Epidermal melanocyte (primary cell): Measurements from ENCODE around the gene SPC25.
"Not testable (repeated sequence)": the region's sequence is repeated elsewhere in the genome, so short reads cannot be mapped to it uniquely, and the experiment has no call there.

Experiments used
- DNase-seq: peaks from one replicate; pipeline ENCODE4 v3.0.0; 2011; ENCODE audit warnings: low spot score; ENCODE audit not compliant: insufficient read length

Gene SPC25

GRCh38 chr2:168903888-168904287, 13.7 kb upstream of the SPC25 start:
- no peak for DNase-seq

- DNase-seq = no peak
Observed at GRCh38 chr2:168901003-168901402, 10.8 kb upstream of the SPC25 start, which contains the start of gene G6PC2. G6PC2 (plus strand) TSS chr2:168901291; CDS start chr2:168901332, 41 bp downstream.

GRCh38 chr2:168897449-168897848, 7.2 kb upstream of the SPC25 start:
- no peak for DNase-seq

DNA sequence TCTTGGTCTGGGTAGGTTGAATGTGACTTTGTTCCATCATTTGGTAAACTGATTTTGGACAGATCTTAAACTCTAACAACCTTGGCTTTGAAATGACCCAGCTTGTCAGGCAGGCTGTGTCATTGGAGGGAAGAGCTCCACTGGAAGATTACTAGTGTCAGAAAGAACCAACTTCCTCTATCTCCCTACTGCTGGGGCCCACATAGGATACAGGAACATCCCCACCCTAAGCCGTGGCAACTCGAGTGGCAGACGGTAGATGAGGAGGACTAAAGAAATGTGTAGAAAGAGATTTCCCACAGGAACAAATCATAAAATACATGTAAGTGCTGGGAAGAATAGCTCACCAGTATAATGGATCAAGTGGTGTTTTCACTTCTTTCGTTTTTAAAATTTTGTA, 6.6 kb upstream of the SPC25 start:
- no peak for DNase-seq

GRCh38 chr2:168895771-168896170, 5.5 kb upstream of the SPC25 start:
- DNase-seq = no peak

- DNase-seq = no peak
Observed at GRCh38 chr2:168894720-168895119, 4.5 kb upstream of the SPC25 start.

- DNase-seq = no peak
Observed at GRCh38 chr2:168894101-168894500, 3.9 kb upstream of the SPC25 start.

DNA sequence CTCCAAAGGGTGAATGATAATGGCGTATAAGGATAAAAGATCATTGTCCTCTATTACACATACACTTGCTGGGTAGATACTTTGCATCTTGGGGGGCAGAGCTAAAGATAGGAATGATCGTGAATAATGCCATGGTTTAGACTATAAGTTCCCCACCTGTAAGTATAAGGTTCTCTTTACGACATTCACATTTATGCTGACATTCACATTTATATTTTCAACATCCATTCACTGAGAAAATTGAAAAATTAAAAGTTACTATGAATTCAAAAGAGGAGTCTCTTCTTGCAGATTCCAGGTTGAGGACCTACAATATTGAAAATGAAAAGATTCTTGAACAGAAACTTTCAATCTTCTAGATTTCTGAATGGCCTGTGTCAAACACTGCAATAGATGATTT, 2.1 kb upstream of the SPC25 start:
- no peak for DNase-seq

DNA sequence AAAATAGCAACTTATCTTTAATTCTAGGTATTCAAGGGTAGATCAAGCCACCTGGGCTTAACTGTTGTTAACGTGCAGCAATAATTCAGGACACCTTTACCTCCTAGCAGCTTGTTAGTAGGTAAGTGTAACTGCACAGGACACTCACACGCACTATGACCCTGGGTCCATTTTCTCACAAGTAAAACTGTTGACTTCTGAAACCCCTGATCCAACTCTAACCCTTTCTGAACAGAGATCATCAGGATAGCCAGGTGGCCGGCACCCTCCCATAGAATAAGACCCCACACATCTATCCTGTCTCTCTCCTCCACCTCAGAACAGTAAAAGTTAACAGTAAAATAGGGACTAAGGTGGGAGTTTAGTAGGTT, 610 bp downstream of the SPC25 start:
- no peak for DNase-seq

DNA sequence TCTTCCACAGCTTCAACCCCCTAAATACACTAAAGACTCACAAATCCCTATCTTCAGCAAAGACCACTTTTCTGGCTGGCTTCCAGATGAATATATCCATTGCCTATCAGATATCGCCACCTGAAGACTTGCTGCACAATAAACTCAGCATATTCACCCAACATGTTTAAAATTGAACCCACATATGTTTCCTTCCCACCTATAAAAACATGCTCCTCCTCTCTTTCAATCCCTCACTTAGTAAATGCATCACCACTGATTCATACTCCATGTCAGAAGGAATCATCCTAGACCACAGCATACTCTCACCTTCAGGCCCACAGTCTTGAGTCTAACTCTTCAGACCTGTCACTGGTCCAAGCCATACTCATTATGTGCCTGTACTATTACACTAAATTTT, 5.3 kb downstream of the SPC25 start:
- DNase-seq = no peak

DNA sequence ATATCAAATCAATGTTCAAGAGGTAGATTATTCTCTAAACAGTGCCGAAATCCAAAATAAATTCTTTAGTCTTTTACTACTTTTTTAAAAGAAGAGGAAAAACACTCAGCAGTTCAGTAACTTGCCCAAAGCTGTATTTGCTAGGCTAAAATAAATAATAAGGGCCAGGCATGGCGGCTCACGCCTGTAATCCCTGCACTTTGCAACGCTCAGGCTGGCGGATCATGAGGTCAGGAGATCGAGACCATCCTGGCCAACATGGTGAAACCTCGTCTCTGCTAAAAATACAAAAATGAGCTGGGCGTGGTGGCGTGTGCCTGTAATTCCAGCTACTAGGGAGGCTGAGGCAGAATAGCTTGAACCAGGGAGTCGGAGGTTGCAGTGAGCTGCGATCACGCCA, 8.1 kb downstream of the SPC25 start:
- DNase-seq = not testable (repeated sequence)

- no peak for DNase-seq
Observed at GRCh38 chr2:168874368-168875054, 15.7 kb downstream of the SPC25 start.

- not testable (repeated sequence) for DNase-seq
Observed at GRCh38 chr2:168870824-168871223, 19.4 kb downstream of the SPC25 start.

DNA sequence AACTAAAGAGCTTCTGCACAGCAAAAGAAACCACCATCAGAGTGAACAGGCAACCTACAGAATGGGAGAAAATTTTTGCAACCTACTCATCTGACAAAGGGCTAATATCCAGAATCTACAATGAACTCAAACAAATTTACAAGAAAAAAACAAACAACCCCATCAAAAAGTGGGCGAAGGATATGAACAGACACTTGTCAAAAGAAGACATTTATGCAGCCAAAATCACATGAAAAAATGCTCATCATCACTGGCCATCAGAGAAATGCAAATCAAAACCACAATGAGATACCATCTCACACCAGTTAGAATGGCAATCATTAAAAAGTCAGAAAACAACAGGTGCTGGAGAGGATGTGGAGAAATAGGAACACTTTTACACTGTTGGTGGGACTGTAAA, 19.9 kb downstream of the SPC25 start:
- not testable (repeated sequence) for DNase-seq

- not testable (repeated sequence) for DNase-seq
Observed at GRCh38 chr2:168867164-168867563, 23.1 kb downstream of the SPC25 start.

GRCh38 chr2:168858146-168858545, 32.1 kb downstream of the SPC25 start:
- DNase-seq = no peak

GRCh38 chr2:168855601-168856000, 34.6 kb downstream of the SPC25 start:
- DNase-seq = no peak

GRCh38 chr2:168854651-168855050, 35.6 kb downstream of the SPC25 start:
- DNase-seq = no peak

DNA sequence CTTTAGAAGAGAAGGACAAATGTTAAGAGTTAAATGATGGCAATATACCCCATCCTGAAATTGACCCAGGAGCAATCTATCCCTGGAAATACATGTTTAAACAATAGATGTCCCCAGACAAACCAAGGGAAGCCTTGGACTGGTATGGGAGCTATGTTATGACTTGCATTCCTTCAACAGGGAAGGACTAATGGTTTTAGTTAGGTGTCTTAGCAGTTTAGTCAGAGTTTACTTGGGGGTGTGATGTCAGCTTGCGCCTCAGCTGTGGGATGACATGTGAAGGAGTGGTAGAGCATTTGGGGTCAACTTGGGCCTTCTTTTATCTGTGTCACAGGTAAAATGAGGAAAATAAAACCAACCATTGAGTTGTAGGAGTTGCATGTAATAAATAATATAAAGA, 36.8 kb downstream of the SPC25 start:
- no peak for DNase-seq

DNA sequence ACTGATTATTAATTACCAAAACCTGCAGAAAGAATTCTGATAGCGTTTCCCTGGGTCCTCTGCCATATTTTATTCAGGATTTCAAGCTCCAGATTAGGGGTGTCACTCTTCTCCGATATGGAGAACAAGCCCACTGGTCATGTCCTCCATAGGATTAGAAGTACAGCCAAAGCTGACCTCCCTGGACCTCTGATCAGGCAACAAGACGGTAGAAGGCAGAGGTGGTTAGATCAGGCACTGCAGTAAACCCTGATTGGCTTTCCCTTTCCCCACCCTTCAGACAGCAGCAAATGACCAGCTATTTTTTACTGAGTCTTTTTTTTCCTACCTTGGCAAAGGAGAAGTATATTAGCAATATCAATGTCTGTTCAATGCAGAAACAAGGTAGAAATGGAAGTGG, 37.7 kb downstream of the SPC25 start:
- no peak for DNase-seq

GRCh38 chr2:168851674-168852320, 38.4 kb downstream of the SPC25 start:
- DNase-seq = no peak

GRCh38 chr2:168850846-168851245, 39.4 kb downstream of the SPC25 start:
- no peak for DNase-seq

DNA sequence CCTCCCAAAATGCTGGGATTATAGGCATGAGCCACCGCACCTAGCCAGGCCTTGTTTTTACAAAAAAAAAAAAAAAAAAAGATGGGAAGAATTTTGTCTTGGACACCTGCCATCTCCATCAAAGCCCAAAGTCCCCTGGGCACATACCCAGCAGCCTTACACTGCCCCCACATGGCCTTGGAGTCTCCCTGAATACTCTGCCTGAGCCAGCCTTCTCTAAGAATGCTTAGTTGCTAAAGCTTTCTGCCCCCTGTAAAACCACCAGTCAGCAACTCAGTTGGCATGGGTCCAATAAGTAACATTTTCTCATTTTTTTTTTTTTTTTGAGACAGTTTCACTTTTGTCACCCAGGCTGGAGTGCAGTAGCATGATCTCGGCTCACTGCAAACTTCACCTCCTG, 40.6 kb downstream of the SPC25 start:
- DNase-seq = no peak
